GM23338 (cell line): ENCODE data around the gene C10orf90.

Experiments used
- CREB1 ChIP-seq: fragments of 250-450 bp; sonication (Bioruptor Pico); IDR thresholded peaks from 2 replicates; pipeline ENCODE4 v1.5.0; 2020; ENCODE audit warnings: low read depth, mild to moderate bottlenecking, moderate library complexity
- EZH2 ChIP-seq: fragments of 200-600 bp; sonication (generic); IDR thresholded peaks from one replicate; pipeline ENCODE4 v1.8.0; 2017; ENCODE audit warnings: antibody characterized with exemption, mild to moderate bottlenecking, low read depth; ENCODE audit not compliant: unreplicated experiment
- EZH2phosphoT487 ChIP-seq: fragments of 200-600 bp; sonication (generic); IDR thresholded peaks from one replicate; pipeline ENCODE4 v1.8.1; 2018; ENCODE audit warnings: antibody characterized with exemption; ENCODE audit not compliant: unreplicated experiment
- JUNB ChIP-seq: IDR thresholded peaks from one replicate; pipeline ENCODE4 v1.6.1; 2016; ENCODE audit warnings: antibody characterized with exemption; ENCODE audit not compliant: unreplicated experiment
- NANOG ChIP-seq: IDR thresholded peaks from 2 replicates; pipeline ENCODE4 v1.6.1; 2016; ENCODE audit warnings: antibody characterized with exemption, borderline replicate concordance
- POLR2AphosphoS5 ChIP-seq: IDR thresholded peaks from 2 replicates; pipeline ENCODE4 v1.6.1; 2016; ENCODE audit warnings: antibody characterized with exemption, low read depth
- STAT1 ChIP-seq: IDR thresholded peaks from one replicate; pipeline ENCODE4 v1.6.1; 2016; ENCODE audit warnings: antibody characterized with exemption; ENCODE audit not compliant: unreplicated experiment
- ZNF114 ChIP-seq: fragments of 250-450 bp; sonication (Bioruptor Pico); IDR thresholded peaks from 2 replicates; pipeline ENCODE4 v1.5.0; 2020; ENCODE audit warnings: mild to moderate bottlenecking, moderate library complexity
- ZNF331 ChIP-seq: fragments of 250-450 bp; sonication (Bioruptor Pico); IDR thresholded peaks from 2 replicates; pipeline ENCODE4 v1.5.0; 2020; ENCODE audit warnings: low read depth, mild to moderate bottlenecking, moderate library complexity
- TF ChIP-seq, protein P1 (sequence below): IDR thresholded peaks from one replicate; pipeline ENCODE4 v1.6.1; 2018; ENCODE audit warnings: antibody characterized with exemption; ENCODE audit not compliant: unreplicated experiment
- TF ChIP-seq, protein P2 (sequence below), 2 experiments: fragments of 200-600 bp in 1 of 2; sonication (generic) in 1 of 2; conservative IDR thresholded peaks; 2 replicates each; pipeline versions ENCODE4 v1.5.1 to v1.6.1; 2016 to 2017; ENCODE audit warnings: antibody characterized with exemption in 2 of 2, low read depth in 2 of 2, mild to moderate bottlenecking in 2 of 2, moderate library complexity in 1 of 2
- TF ChIP-seq, protein P3 (sequence below): IDR thresholded peaks from 2 replicates; pipeline ENCODE4 v1.6.1; 2016; ENCODE audit warnings: antibody characterized with exemption

DNA sequence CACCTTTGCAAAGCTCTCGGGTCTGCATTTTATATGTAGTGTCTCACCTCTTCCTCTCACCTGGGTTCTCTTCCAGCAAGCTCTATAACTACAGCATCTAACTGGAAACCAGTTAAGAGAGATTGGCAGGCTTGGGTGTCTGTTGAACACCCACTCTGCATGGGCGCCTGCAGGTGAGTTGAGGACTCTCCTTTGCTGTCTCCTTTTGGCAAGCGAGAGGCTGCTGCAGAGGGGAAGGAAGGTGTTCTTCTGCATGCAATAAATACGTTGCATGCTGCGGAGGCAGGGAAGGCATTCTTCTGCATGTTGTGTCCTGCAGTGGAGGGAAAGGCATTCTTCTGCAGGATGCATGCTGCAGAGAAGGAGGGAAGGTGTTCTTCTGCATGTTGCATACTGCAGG lies 200.8 kb downstream of the C10orf90 start:
- TF ChIP-seq, protein P1, sequence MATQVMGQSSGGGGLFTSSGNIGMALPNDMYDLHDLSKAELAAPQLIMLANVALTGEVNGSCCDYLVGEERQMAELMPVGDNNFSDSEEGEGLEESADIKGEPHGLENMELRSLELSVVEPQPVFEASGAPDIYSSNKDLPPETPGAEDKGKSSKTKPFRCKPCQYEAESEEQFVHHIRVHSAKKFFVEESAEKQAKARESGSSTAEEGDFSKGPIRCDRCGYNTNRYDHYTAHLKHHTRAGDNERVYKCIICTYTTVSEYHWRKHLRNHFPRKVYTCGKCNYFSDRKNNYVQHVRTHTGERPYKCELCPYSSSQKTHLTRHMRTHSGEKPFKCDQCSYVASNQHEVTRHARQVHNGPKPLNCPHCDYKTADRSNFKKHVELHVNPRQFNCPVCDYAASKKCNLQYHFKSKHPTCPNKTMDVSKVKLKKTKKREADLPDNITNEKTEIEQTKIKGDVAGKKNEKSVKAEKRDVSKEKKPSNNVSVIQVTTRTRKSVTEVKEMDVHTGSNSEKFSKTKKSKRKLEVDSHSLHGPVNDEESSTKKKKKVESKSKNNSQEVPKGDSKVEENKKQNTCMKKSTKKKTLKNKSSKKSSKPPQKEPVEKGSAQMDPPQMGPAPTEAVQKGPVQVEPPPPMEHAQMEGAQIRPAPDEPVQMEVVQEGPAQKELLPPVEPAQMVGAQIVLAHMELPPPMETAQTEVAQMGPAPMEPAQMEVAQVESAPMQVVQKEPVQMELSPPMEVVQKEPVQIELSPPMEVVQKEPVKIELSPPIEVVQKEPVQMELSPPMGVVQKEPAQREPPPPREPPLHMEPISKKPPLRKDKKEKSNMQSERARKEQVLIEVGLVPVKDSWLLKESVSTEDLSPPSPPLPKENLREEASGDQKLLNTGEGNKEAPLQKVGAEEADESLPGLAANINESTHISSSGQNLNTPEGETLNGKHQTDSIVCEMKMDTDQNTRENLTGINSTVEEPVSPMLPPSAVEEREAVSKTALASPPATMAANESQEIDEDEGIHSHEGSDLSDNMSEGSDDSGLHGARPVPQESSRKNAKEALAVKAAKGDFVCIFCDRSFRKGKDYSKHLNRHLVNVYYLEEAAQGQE: no peak
- TF ChIP-seq, protein P2, sequence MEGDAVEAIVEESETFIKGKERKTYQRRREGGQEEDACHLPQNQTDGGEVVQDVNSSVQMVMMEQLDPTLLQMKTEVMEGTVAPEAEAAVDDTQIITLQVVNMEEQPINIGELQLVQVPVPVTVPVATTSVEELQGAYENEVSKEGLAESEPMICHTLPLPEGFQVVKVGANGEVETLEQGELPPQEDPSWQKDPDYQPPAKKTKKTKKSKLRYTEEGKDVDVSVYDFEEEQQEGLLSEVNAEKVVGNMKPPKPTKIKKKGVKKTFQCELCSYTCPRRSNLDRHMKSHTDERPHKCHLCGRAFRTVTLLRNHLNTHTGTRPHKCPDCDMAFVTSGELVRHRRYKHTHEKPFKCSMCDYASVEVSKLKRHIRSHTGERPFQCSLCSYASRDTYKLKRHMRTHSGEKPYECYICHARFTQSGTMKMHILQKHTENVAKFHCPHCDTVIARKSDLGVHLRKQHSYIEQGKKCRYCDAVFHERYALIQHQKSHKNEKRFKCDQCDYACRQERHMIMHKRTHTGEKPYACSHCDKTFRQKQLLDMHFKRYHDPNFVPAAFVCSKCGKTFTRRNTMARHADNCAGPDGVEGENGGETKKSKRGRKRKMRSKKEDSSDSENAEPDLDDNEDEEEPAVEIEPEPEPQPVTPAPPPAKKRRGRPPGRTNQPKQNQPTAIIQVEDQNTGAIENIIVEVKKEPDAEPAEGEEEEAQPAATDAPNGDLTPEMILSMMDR (conservative IDR thresholded peaks at IDR 0.05; ENCODE audit: low read depth in 2 of 2): no peak
- TF ChIP-seq EZH2 (no peak), EZH2phosphoT487 (no peak), POLR2AphosphoS5 (no peak), ZNF114 (no peak), NANOG (no peak), JUNB (no peak), CREB1 (CRISPR knock-in tag) (no peak), ZNF331 (no peak), STAT1 (no peak)
- TF ChIP-seq, protein P3, sequence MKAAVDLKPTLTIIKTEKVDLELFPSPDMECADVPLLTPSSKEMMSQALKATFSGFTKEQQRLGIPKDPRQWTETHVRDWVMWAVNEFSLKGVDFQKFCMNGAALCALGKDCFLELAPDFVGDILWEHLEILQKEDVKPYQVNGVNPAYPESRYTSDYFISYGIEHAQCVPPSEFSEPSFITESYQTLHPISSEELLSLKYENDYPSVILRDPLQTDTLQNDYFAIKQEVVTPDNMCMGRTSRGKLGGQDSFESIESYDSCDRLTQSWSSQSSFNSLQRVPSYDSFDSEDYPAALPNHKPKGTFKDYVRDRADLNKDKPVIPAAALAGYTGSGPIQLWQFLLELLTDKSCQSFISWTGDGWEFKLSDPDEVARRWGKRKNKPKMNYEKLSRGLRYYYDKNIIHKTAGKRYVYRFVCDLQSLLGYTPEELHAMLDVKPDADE: no peak
